Endometrial microvascular endothelial cells (primary cell): ENCODE data around the gene ATPAF2. TPM values are rescaled to one million over a fixed set of nuclear protein-coding genes. Genes with fewer than 3 reads are reported as not detected.
"Not testable (repeated sequence)": the region's sequence is repeated elsewhere in the genome, so short reads cannot be mapped to it uniquely, and the experiment has no call there.

ENCODE experiments used
- in situ Hi-C: cut with HindIII; loops from 2 replicates; pipeline ENCODE4 v1.10.0; 2017; ENCODE audit warnings: low sequenced_read_pairs, low pct_unique_long_range_greater_than_20kb; ENCODE audit errors: inconsistent ontology term
- total RNA-seq: library from RNA; depleted of rRNA; stranded (reverse); fragments of >200 nt; gene quantifications from one replicate; pipeline ENCODE4 v1.2.3, GENCODE V29; 2015; ENCODE audit errors: inconsistent ontology term

ATPAF2 gene
- total RNA-seq, 1 donor from 2014 or later: 13.1 TPM

- in situ Hi-C loops: no loop called here
These were observed 19.2 kb downstream of the ATPAF2 start for GRCh38 chr17:18019838-18020154.

GRCh38 chr17:18018411-18018921, 20.5 kb downstream of the ATPAF2 start:
- in situ Hi-C loops: no loop called here

- in situ Hi-C loops: no loop called here
These were observed 21.0 kb downstream of the ATPAF2 start for GRCh38 chr17:18017958-18018357.

- in situ Hi-C loops: no loop called here
These were observed 22.5 kb downstream of the ATPAF2 start for GRCh38 chr17:18016426-18016825.

GRCh38 chr17:18015593-18015992, 23.4 kb downstream of the ATPAF2 start:
- in situ Hi-C loops: no loop called here

GRCh38 chr17:18014006-18014405, 25.0 kb downstream of the ATPAF2 start:
- in situ Hi-C loops: no loop called here

- in situ Hi-C loops: no loop called here
These were observed 27.7 kb downstream of the ATPAF2 start for GRCh38 chr17:18011286-18011685.

- in situ Hi-C loops: no loop called here
These were observed 29.2 kb downstream of the ATPAF2 start for GRCh38 chr17:18009609-18010420.

- in situ Hi-C loops: no loop called here
These were observed 30.3 kb downstream of the ATPAF2 start for GRCh38 chr17:18008496-18009268.

- in situ Hi-C loops: no loop called here
These were observed 32.3 kb downstream of the ATPAF2 start for GRCh38 chr17:18006495-18007239.

- in situ Hi-C loops: no loop called here
These were observed 33.5 kb downstream of the ATPAF2 start for GRCh38 chr17:18005496-18005895.

- in situ Hi-C loops: no loop called here
These were observed 34.1 kb downstream of the ATPAF2 start for GRCh38 chr17:18004884-18005305.

- in situ Hi-C loops: no loop called here
These were observed 34.6 kb downstream of the ATPAF2 start for GRCh38 chr17:18004345-18004744.

- in situ Hi-C loops: no loop called here
These were observed 36.8 kb downstream of the ATPAF2 start for GRCh38 chr17:18002171-18002570.

GRCh38 chr17:18000030-18000408, 38.9 kb downstream of the ATPAF2 start:
- in situ Hi-C loops: no loop called here

GRCh38 chr17:17999364-18000029, 39.5 kb downstream of the ATPAF2 start:
- in situ Hi-C loops: no loop called here

GRCh38 chr17:17998934-17999333, 40.0 kb downstream of the ATPAF2 start:
- in situ Hi-C loops: no loop called here

GRCh38 chr17:17995887-17996286, 43.1 kb downstream of the ATPAF2 start:
- in situ Hi-C loops: not testable (repeated sequence)
